HepG2 (cell line): Measurements from ENCODE around the gene LDB3. TPM values are rescaled to one million over a fixed set of nuclear protein-coding genes. Genes with fewer than 3 reads are reported as not detected.

Experiments used
- AGO1 ChIP-seq: fragments of 200-400 bp; formaldehyde crosslinking; IDR thresholded peaks from 2 replicates; pipeline ENCODE4 v1.6.1; 2017; ENCODE audit warnings: mild to moderate bottlenecking, low read depth, low read length, moderate library complexity; ENCODE audit not compliant: poor library complexity, severe bottlenecking
- ARID5B ChIP-seq: IDR thresholded peaks from 2 replicates; pipeline ENCODE4 v1.4.0; 2020; ENCODE audit warnings: mild to moderate bottlenecking, missing genetic modification reagents
- CREB1 ChIP-seq, 2 experiments: fragments of 450-650 bp in 1 of 2; IDR thresholded peaks; 2 replicates each; pipeline ENCODE4 v1.6.1; 2016 to 2017; ENCODE audit warnings: control low read depth in 1 of 2, mild to moderate bottlenecking in 1 of 2, missing compliant biosample characterization in 1 of 2, missing genetic modification characterization in 1 of 2
- ELF1 ChIP-seq: sonication (generic); formaldehyde crosslinking; IDR thresholded peaks from 2 replicates; pipeline ENCODE4 v1.4.0; 2020; ENCODE audit warnings: missing genetic modification reagents
- FOXP1 ChIP-seq, 2 experiments: fragments of 450-650 bp in 1 of 2; IDR thresholded peaks; 2 replicates each; pipeline ENCODE4 v1.6.1; 2017 to 2018; ENCODE audit warnings: antibody characterized with exemption in 1 of 2
- HCFC1 ChIP-seq: fragments of 150-350 bp; IDR thresholded peaks from 2 replicates; pipeline ENCODE4 v1.6.1; 2014; ENCODE audit warnings: low read depth, low read length
- KDM2A ChIP-seq: sonication (generic); formaldehyde crosslinking; IDR thresholded peaks from 2 replicates; pipeline ENCODE4 v1.4.0; 2020; ENCODE audit warnings: low read depth, missing genetic modification reagents, borderline replicate concordance
- MATR3 ChIP-seq: sonication (generic); formaldehyde crosslinking; IDR thresholded peaks from 2 replicates; pipeline ENCODE4 v1.4.0; 2020; ENCODE audit warnings: missing genetic modification reagents
- MEIS2 ChIP-seq: sonication (generic); formaldehyde crosslinking; IDR thresholded peaks from 2 replicates; pipeline ENCODE4 v1.9.0; 2021; ENCODE audit warnings: mild to moderate bottlenecking, missing genetic modification reagents
- PHF20 ChIP-seq: sonication (generic); formaldehyde crosslinking; IDR thresholded peaks from 2 replicates; pipeline ENCODE4 v1.5.0; 2020; ENCODE audit warnings: mild to moderate bottlenecking, missing genetic modification reagents
- SMAD1 ChIP-seq: sonication (generic); formaldehyde crosslinking; IDR thresholded peaks from 2 replicates; pipeline ENCODE4 v1.4.0; 2020; ENCODE audit warnings: missing genetic modification reagents, low read depth, mild to moderate bottlenecking, borderline replicate concordance
- SMARCE1 ChIP-seq: fragments of 450-650 bp; IDR thresholded peaks from 2 replicates; pipeline ENCODE4 v1.6.1; 2017; ENCODE audit warnings: borderline replicate concordance
- SOX6 ChIP-seq, 2 experiments: fragments of 450-650 bp in 1 of 2; sonication (generic) in 1 of 2; formaldehyde crosslinking in 1 of 2; IDR thresholded peaks; 2 replicates each; pipeline versions ENCODE4 v1.4.0 to v1.6.1; 2017 to 2020; ENCODE audit warnings: antibody characterized with exemption in 1 of 2, mild to moderate bottlenecking in 1 of 2, missing genetic modification reagents in 1 of 2
- ZFP62 ChIP-seq: sonication (generic); formaldehyde crosslinking; IDR thresholded peaks from 2 replicates; pipeline ENCODE4 v1.4.0; 2020; ENCODE audit warnings: missing genetic modification reagents
- ZHX1 ChIP-seq: sonication (generic); formaldehyde crosslinking; IDR thresholded peaks from 2 replicates; pipeline ENCODE4 v1.8.1; 2022; ENCODE audit warnings: low read depth, mild to moderate bottlenecking, missing genetic modification reagents
- ZIK1 ChIP-seq: sonication (generic); formaldehyde crosslinking; IDR thresholded peaks from 2 replicates; pipeline ENCODE4 v1.5.0; 2020; ENCODE audit warnings: mild to moderate bottlenecking, low read depth, missing genetic modification reagents, borderline replicate concordance
- ZNF747 ChIP-seq: sonication (generic); formaldehyde crosslinking; IDR thresholded peaks from 2 replicates; pipeline ENCODE4 v1.8.1; 2023; ENCODE audit warnings: missing genetic modification reagents, mild to moderate bottlenecking, borderline replicate concordance
- ZSCAN12 ChIP-seq: sonication (generic); formaldehyde crosslinking; IDR thresholded peaks from 2 replicates; pipeline ENCODE4 v1.9.0; 2021; ENCODE audit warnings: mild to moderate bottlenecking, missing genetic modification reagents
- polyA plus RNA-seq, 8 experiments: library from polyadenylated mRNA; depleted of rRNA in 3 of 8; stranded (reverse) in 7 of 8; unstranded in 1 of 8; fragments of >200 nt; fragmentation: Illumina TruSeq in 4 of 8; extraction: Trizol in 4 of 8; gene quantifications; 2 replicates each; pipeline versions ENCODE4 v1.2.1 to v1.2.3, GENCODE V29; 2011 to 2016; ENCODE audit warnings: low read depth in 4 of 8, missing spikeins in 1 of 8, mixed read lengths in 1 of 8; ENCODE audit not compliant: insufficient read depth in 1 of 8
- total RNA-seq, 5 experiments: library from RNA; depleted of rRNA; stranded (reverse); fragments of >200 nt; fragmentation: Illumina TruSeq; extraction: Trizol; gene quantifications; 2 replicates each; pipeline ENCODE4 v1.2.3, GENCODE V29; 2016; ENCODE audit warnings: low read depth in 1 of 5
- TF ChIP-seq, protein P1 (sequence below): sonication (generic); formaldehyde crosslinking; conservative IDR thresholded peaks from 2 replicates; pipeline ENCODE4 v1.8.0; 2022; ENCODE audit warnings: missing genetic modification reagents
- TF ChIP-seq, protein P2 (sequence below): sonication (generic); formaldehyde crosslinking; IDR thresholded peaks from 2 replicates; pipeline ENCODE4 v1.4.0; 2020; ENCODE audit warnings: mild to moderate bottlenecking, missing genetic modification reagents

Gene LDB3
- total and polyA plus RNA-seq, 2 of the 13 experiments (the other 11 are each of a cell fraction or from before 2014, with no cell fraction given): not detected

GRCh38 chr10:86757113-86757972, 89.0 kb downstream of the LDB3 start (continued):
- TF ChIP-seq, protein P1, sequence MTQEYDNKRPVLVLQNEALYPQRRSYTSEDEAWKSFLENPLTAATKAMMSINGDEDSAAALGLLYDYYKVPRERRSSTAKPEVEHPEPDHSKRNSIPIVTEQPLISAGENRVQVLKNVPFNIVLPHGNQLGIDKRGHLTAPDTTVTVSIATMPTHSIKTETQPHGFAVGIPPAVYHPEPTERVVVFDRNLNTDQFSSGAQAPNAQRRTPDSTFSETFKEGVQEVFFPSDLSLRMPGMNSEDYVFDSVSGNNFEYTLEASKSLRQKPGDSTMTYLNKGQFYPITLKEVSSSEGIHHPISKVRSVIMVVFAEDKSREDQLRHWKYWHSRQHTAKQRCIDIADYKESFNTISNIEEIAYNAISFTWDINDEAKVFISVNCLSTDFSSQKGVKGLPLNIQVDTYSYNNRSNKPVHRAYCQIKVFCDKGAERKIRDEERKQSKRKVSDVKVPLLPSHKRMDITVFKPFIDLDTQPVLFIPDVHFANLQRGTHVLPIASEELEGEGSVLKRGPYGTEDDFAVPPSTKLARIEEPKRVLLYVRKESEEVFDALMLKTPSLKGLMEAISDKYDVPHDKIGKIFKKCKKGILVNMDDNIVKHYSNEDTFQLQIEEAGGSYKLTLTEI (CRISPR knock-in tag): no peak
- TF ChIP-seq PHF20 (CRISPR knock-in tag) (no peak), MATR3 (CRISPR knock-in tag) (no peak), MEIS2 (CRISPR knock-in tag) (no peak), KDM2A (CRISPR knock-in tag) (peak; percentile 22; the same call in 1 of the 2 replicates), AGO1 (no peak), SMARCE1 (no peak), FOXP1 (IDR thresholded peaks at IDR 0.05) (no peak), FOXP1 (CRISPR knock-in tag; IDR thresholded peaks at IDR 0.05) (no peak), ZFP62 (CRISPR knock-in tag) (no peak), HCFC1 (no peak), ARID5B (CRISPR knock-in tag) (no peak), ZSCAN12 (CRISPR knock-in tag) (no peak), SMAD1 (no peak), ELF1 (CRISPR knock-in tag) (no peak), SOX6 (IDR thresholded peaks at IDR 0.05) (no peak), SOX6 (CRISPR knock-in tag; IDR thresholded peaks at IDR 0.05) (peak; percentile 15; the same call in 1 of the 2 replicates), ZHX1 (CRISPR knock-in tag) (no peak), ZIK1 (CRISPR knock-in tag) (no peak), ZNF747 (CRISPR knock-in tag) (no peak), CREB1 (IDR thresholded peaks at IDR 0.05) (peak; percentile 53; the same call in 1 of the 2 replicates), CREB1 (CRISPR knock-in tag; IDR thresholded peaks at IDR 0.05) (no peak)
- TF ChIP-seq, protein P2, sequence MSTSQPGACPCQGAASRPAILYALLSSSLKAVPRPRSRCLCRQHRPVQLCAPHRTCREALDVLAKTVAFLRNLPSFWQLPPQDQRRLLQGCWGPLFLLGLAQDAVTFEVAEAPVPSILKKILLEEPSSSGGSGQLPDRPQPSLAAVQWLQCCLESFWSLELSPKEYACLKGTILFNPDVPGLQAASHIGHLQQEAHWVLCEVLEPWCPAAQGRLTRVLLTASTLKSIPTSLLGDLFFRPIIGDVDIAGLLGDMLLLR (CRISPR knock-in tag): no peak
